Measurements from ENCODE around the gene PPIA.
"Not testable (repeated sequence)": the region's sequence is repeated elsewhere in the genome, so short reads cannot be mapped to it uniquely, and the experiment has no call there.

The PPIA gene

GRCh38 chr7:44791278-44792219, 4.9 kb upstream of the PPIA start:
- no peak for DNase-seq

- no peak for DNase-seq
These were observed 2.6 kb upstream of the PPIA start for GRCh38 chr7:44793919-44794318.

DNA sequence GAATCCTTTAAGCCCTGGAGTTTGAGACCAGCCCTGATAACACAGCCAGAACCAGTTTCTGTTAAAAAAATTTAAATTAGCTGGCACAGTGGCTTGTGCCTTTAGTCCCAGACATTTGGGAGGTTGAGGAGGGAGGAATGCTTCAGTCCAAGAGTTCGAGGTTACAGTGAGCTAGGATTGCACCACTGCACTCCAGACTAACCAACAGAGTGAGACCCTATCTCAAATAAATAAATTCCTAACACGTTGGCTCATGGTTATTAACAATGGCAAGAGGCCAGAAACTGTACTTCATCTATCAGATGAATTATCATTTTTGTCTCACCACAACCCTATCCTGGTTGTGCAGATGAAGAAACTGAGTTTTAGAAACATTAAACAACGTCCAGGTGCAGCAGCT, 2.1 kb upstream of the PPIA start:
- no peak for DNase-seq

- no peak for DNase-seq
These were observed 412 bp upstream of the PPIA start for GRCh38 chr7:44796034-44796503.

DNA sequence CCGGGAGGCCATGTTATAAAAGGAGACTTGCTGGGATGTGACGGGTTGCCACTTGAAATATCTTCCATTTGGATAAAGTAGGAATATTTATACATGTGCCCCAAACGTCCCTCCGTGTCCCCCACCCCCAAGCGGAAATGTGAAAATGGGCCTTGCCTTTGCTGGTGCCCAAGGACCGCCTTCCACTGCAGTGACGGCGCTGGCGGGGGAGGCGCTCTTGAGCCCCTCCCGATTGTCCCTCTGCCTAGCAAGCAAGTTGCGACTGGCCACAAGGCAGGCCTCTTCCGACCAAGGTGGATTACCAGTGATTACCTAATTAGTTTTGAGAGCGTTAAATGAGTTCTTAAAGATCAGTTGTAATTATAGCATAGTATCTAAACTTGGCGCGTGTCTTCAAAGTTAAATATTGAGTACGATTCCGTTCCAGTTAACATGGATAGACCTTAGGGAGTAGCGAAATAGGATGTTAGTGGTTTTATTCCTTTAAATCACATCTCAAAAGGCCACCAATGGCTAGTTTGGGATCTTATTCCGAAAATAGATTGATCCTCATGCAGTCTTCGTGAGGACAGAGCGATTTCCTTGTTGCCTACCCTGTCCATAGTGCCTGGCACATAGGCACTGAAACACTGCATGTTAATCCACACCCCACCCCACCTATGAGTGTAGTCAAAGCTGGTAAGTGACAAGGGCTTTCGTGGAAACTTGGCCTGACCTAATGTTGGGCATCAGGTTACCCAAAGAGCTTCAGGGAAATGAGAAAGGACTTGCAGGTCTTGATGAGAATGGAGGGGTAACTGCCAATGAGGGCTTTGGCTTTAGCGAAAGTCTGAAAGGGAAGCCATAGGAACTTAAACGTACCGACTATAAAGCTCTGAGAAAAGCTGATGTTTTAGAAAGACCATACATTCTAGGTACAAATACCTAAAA, 1.1 kb downstream of the PPIA start:
- peak; percentile 74 to 81 for DNase-seq

GRCh38 chr7:44798649-44799305, 2.3 kb downstream of the PPIA start:
- DNase-seq, result no peak

- DNase-seq, result no peak
These were observed 3.5 kb downstream of the PPIA start for GRCh38 chr7:44799939-44800338.

- no peak for DNase-seq
These were observed 5.4 kb downstream of the PPIA start for GRCh38 chr7:44801890-44802289.

DNA sequence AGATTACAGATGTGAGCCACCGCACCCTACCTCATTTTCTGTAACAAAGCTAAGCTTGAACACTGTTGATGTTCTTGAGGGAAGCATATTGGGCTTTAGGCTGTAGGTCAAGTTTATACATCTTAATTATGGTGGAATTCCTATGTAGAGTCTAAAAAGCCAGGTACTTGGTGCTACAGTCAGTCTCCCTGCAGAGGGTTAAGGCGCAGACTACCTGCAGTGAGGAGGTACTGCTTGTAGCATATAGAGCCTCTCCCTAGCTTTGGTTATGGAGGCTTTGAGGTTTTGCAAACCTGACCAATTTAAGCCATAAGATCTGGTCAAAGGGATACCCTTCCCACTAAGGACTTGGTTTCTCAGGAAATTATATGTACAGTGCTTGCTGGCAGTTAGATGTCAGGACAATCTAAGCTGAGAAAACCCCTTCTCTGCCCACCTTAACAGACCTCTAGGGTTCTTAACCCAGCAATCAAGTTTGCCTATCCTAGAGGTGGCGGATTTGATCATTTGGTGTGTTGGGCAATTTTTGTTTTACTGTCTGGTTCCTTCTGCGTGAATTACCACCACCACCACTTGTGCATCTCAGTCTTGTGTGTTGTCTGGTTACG, 6.0 kb downstream of the PPIA start:
- DNase-seq, result no peak

DNA sequence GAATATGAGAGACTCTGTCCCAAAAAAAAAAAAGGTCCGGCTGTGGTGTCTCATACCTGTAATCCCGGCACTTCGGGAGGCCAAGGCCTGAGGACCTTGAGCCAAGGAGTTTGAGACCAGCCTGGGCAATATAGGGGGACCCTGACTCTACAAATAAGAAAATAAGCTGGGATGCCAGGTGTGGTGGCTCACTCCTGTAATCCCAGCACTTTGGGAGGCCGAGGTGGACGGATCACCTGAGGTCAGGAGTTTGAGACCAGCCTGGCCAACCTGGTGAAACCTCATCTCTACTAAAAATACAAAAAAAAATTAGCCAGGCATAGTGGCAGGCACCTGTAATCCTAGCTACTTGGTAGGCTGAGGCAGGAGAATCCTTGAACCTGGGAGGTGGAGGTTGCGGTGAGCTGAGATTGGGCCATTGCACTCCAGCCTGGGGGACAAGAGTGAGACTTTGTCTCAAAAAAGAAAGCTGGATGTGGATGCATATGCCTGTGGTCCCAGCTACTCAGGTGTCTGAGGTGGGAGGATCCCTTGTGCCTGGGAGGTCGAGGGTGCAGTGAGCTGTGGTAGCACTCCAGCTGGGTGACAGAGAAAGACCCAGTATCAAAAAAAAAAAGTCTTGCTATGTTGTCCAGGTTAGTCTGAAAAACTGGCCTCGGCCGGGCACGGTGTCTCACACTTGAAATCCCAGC, 7.5 kb downstream of the PPIA start:
- not testable (repeated sequence) for DNase-seq

DNA sequence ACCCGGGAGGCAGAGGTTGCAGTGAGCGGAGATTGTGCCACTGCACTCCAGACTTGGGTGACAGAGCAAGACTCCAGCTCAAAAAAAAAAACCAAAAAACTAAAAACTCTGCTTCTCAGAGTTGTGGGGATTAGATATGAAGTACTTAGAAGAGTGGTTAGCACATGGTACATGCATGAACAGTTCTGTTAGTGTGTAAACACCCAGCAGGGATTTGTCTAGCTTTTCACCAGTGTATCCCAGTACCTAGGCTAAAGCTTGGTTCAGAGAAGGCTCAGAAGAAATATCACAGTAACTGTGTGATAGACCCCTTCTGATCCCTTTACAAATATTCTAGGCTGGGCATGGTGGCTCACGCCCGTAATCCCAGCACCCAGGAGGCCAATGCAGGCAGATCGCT, 9.5 kb downstream of the PPIA start:
- no peak for DNase-seq

DNA sequence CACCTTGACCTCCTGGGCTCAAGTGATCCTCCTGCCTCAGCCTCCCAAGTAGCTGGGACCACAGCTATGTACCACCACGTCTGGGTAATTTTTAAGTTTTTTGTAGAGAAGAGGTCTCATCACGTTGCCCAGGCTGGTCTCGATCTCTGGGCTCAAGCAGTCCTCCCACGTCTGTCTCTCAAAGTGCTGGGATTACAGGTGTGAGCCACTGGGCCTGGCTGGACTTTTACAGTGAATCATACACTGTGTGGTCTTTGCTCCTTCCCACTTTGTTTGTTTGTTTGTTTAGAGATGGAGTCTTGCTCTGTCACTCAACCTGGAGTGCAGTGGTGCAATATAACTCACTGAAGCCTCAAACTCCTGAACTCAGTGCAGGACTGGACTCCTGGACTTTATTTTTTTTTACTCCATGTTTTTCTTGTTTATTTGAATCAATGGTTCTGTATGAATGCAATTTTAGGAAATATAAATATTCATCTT, 12.5 kb downstream of the PPIA start:
- no peak for DNase-seq

- no peak for DNase-seq
These were observed 14.6 kb downstream of the PPIA start for GRCh38 chr7:44811093-44811492.

GRCh38 chr7:44811571-44811970, 15.1 kb downstream of the PPIA start:
- DNase-seq, result no peak

- DNase-seq, result no peak
These were observed 18.4 kb downstream of the PPIA start for GRCh38 chr7:44814919-44815318.

GRCh38 chr7:44819292-44819691, 22.8 kb downstream of the PPIA start:
- no peak for DNase-seq

- no peak for DNase-seq
These were observed 26.8 kb downstream of the PPIA start for GRCh38 chr7:44823255-44823781.

DNA sequence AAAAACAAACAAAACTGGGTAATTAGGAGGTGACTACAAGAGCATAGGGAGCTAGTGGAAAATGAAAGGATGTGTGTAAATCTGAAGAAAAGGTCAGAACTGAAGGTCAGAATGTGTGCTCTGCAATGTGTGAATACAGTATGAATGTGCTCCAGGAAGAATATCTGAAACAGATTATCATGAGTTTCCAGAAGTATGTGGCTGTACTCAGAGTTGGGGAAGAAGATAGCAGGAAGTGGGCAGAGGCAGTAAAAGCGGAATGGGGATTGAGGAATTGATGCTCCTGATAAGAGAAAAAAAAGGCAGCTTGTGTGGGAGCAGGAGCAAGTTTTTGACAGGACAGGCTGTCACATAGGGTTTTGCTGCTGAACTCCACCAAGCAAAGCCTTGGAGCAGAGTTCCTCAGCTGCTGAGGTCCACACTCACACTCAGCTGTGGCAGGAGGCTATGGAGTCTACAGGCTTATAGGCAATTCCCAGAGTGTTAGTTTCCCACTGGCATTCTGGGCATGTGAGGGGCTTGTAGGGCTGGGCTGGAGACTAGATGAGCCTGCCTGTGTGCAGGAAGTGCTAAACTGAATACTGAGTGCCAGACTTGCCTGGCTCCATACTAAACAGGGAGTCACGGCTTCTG, 28.5 kb downstream of the PPIA start:
- DNase-seq, result no peak

- DNase-seq, result no peak
These were observed 31.1 kb downstream of the PPIA start for GRCh38 chr7:44827567-44827966.

DNA sequence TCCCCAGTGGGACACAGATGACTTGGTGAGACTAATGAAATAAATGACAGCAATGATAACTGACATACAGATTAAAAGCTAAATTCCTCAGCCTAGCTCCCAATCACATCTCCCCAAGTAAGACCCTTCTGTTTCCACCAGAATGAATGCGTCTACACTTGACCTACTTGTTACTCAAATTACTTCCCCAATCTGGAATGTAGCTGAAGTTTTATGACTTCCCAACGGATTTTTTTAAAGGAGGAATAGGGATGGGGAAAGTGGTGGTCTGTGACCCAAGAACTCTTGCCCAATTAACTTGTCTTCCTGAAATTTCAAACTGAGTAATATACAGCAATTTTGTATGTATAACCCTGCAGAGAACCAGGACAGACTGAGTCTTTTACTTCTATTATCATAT, 42.3 kb downstream of the PPIA start:
- no peak for DNase-seq

- not testable (repeated sequence) for DNase-seq
These were observed 46.2 kb downstream of the PPIA start for GRCh38 chr7:44842675-44843074.

Measured in stimulated activated CD4-positive, alpha-beta T cell treated with anti-CD3 and anti-CD28 coated beads, Interleukin-4, amount 100 ng/mL, for 4 hours (primary cell).